ENCODE measurements around the gene NPEPL1. TPM values are rescaled to one million over a fixed set of nuclear protein-coding genes. Genes with fewer than 3 reads are reported as not detected.

Gene NPEPL1
- total and polyA plus RNA-seq, 10 of the 15 experiments (the other 5 are each of a cell fraction or from before 2014, with no cell fraction given): 0.08 to 21.3 (median 10.2) TPM

GRCh38 chr20:58664331-58664730, 28.3 kb upstream of the NPEPL1 start:
- RAD21 ChIA-PET (ENCODE audit: unreplicated experiment): interaction anchor here (1.3 kb wide), 1 partner anchor 8 kb away, joined by 3 read pairs; no protein-coding TSS in a partner anchor
- CTCF ChIA-PET: interaction anchor here (0.9 to 1.4 kb wide), 3 partner anchors 8 to 429 kb away, joined by 3 to 5 read pairs (median 5); no protein-coding TSS in a partner anchor
- BruUV-seq (replicated peaks): no TSS peak
- H3K4me3 ChIP-seq: no peak overlapping the region
- intact Hi-C loops (cut with micrococcal nuclease; ENCODE audit: unreplicated experiment): no loop called here
- SMC1A ChIA-PET (ENCODE audit: uncharacterized antibody, unreplicated experiment): interaction anchor here (1.1 to 1.5 kb wide), 3 partner anchors 8 to 12 kb away, joined by 3 to 7 read pairs (median 7); no protein-coding TSS in a partner anchor
- no peak overlapping the region for H3K27ac ChIP-seq (ENCODE audit: control insufficient read depth, insufficient read depth)
- in situ Hi-C loops (cut with MboI): loop anchor here (25.0 kb wide), 1 partner anchor 1277 kb away; the partner anchor contains the start of gene RBM38
- H3K9ac ChIP-seq (ENCODE audit: control insufficient read depth, insufficient read depth, low read length): no peak overlapping the region
- peaks cover 38% of the 10 kb centered on the region for H3K79me2 ChIP-seq (ENCODE audit: control insufficient read depth, insufficient read depth, low read length)
- H4K20me1 ChIP-seq (ENCODE audit: control insufficient read depth, insufficient read depth): peaks cover 5% of the 10 kb centered on the region; the same call in 1 of the 2 replicates
- POLR2A ChIA-PET: interaction anchor here (0.5 kb wide), 1 partner anchor 13 kb away, joined by 3 read pairs; no protein-coding TSS in a partner anchor
- peaks cover 8 to 18% of the 10 kb centered on the region in 2 experiments for H3K36me3 ChIP-seq (ENCODE audit: control insufficient read depth in 2 of 2, insufficient read depth in 2 of 2, low read length in 1 of 2)
- H3K4me1 ChIP-seq (ENCODE audit: control insufficient read depth, insufficient read depth, low read length): peaks cover 13% of the 10 kb centered on the region
- DNase-seq (ENCODE audit: low read depth, low spot score) (no peak), FAIRE-seq (no peak), ATAC-seq (no peak)
- no peaks in the 10 kb centered on the region for H3K9me3 ChIP-seq (replicated peaks; ENCODE audit: control insufficient read depth, insufficient read depth, low read length)
- WGBS (ENCODE audit: insufficient coverage, insufficient replicate concordance, low lambda C conversion rate, missing lambda C conversion rate): 72% methylated on average over 2 of the region's 2 CpGs
- H3K27me3 ChIP-seq (replicated peaks in 1 of 2; ENCODE audit: control insufficient read depth in 2 of 2, insufficient read depth in 2 of 2, low read length in 1 of 2): no peaks in the 10 kb centered on the region
- TF ChIP-seq ZBTB11 (CRISPR knock-in tag; IDR thresholded peaks at IDR 0.05) (no peak), BCL3 (IDR thresholded peaks at IDR 0.05; ENCODE audit: borderline replicate concordance, insufficient read depth, low read depth, low read length, poor library complexity, severe bottlenecking) (no peak), ZNF207 (IDR thresholded peaks at IDR 0.05; ENCODE audit: borderline replicate concordance) (no peak), CBFB (IDR thresholded peaks at IDR 0.05; ENCODE audit: low read depth) (no peak), ESRRA (IDR thresholded peaks at IDR 0.05; ENCODE audit: low read length) (no peak), BHLHE40 (IDR thresholded peaks at IDR 0.05; ENCODE audit: borderline replicate concordance in 1 of 2, low read depth in 2 of 2, low read length in 1 of 2) (no peak), SMAD5 (IDR thresholded peaks at IDR 0.05; ENCODE audit: low read depth) (no peak), ZBED1 (IDR thresholded peaks at IDR 0.05; ENCODE audit: borderline replicate concordance) (no peak), NFIC (IDR thresholded peaks at IDR 0.05; ENCODE audit: low read depth, low read length) (no peak), ZZZ3 (IDR thresholded peaks at IDR 0.05; ENCODE audit: control insufficient read depth, insufficient read length, low read depth) (no peak), RCOR1 (conservative IDR thresholded peaks at IDR 0.05; ENCODE audit: low read depth, low read length) (no peak), CEBPB (IDR thresholded peaks at IDR 0.05; ENCODE audit: borderline replicate concordance in 1 of 2, low read depth in 2 of 2, low read length in 2 of 2) (no peak), JUNB (IDR thresholded peaks at IDR 0.05) (no peak), NR2C2 (IDR thresholded peaks at IDR 0.05; ENCODE audit: borderline replicate concordance, control insufficient read depth, insufficient read length, low read depth) (no peak), FOXK2 (IDR thresholded peaks at IDR 0.05) (no peak), NFXL1 (IDR thresholded peaks at IDR 0.05; ENCODE audit: borderline replicate concordance) (no peak), POLR2AphosphoS5 (IDR thresholded peaks at IDR 0.05; ENCODE audit: low read length) (no peak), SPI1 (IDR thresholded peaks at IDR 0.05; ENCODE audit: borderline replicate concordance, insufficient read depth, low read depth, low read length) (no peak)
- H2AFZ ChIP-seq (ENCODE audit: control insufficient read depth, low read depth, low read length): no peak overlapping the region
- no peak overlapping the region for H3K4me2 ChIP-seq (ENCODE audit: control insufficient read depth, insufficient read depth)

All from GM12878 (cell line).